ENCODE data around the gene DNAH12. TPM values are rescaled to one million over a fixed set of nuclear protein-coding genes. Genes with fewer than 3 reads are reported as not detected.

The DNAH12 gene
- total and polyA plus RNA-seq, 2 of the 4 experiments (the other 2 are of a cell fraction): under 0.01 to 0.02 TPM

DNA sequence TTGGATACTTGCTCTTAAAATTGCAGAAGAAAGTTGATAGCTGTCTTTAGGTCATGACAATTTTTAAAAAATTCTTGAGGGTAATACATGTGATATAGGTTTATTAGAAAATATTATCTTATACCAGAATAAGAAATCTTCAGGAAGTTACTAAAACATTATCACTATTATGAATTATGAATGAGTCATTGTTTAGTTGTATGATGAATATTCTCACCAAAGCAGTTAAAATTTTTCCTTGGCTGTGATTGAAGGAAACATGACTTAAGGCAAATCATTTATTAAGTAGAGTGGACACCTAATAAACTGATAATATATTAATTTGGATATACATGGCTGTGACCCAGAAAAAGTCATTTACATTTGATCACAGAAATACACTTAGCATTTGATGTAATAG is 286.5 kb downstream of the DNAH12 start:
- Histone ChIP-seq H2AK9ac (replicated peaks; ENCODE audit: low read depth, low read length, poor library complexity) (no peak overlapping the region), H3K9me1 (ENCODE audit: insufficient read depth, low read length) (no peaks in the 10 kb centered on the region), H3K36me3 (ENCODE audit: control insufficient read depth, insufficient read depth, low read length) (peaks cover 25% of the 10 kb centered on the region), H3K9me3 (ENCODE audit: control insufficient read depth, insufficient read depth, low read length) (no peaks in the 10 kb centered on the region), H3K27ac (ENCODE audit: insufficient read depth, low read length) (no peak overlapping the region), H3K18ac (ENCODE audit: low read depth, low read length) (no peak overlapping the region), H4K8ac (ENCODE audit: low read depth in 2 of 2, low read length in 2 of 2) (no peak overlapping the region), H4K91ac (ENCODE audit: insufficient read depth, low read depth, low read length) (no peak overlapping the region), H3K4ac (ENCODE audit: low read depth, low read length) (no peak overlapping the region), H3K79me1 (ENCODE audit: low read depth in 1 of 2, low read length in 2 of 2) (no peaks in the 10 kb centered on the region), H2BK5ac (ENCODE audit: low read depth, low read length, poor library complexity, severe bottlenecking) (no peak overlapping the region), H3K23ac (ENCODE audit: low read depth, low read length) (no peak overlapping the region), H3K4me3 (ENCODE audit: insufficient read depth, low read depth, low read length) (no peak overlapping the region), H3K4me1 (ENCODE audit: control insufficient read depth, insufficient read depth, low read length) (no peaks in the 10 kb centered on the region), H4K20me1 (ENCODE audit: insufficient read depth, low read length) (no peaks in the 10 kb centered on the region), H4K5ac (ENCODE audit: low read depth, low read length) (no peak overlapping the region), H2BK20ac (ENCODE audit: low read depth, low read length) (no peak overlapping the region), H3K9ac (ENCODE audit: low read depth, low read length) (no peak overlapping the region), H2BK15ac (ENCODE audit: low read depth, low read length) (no peak overlapping the region), H3K27me3 (ENCODE audit: control insufficient read depth, insufficient read depth, low read length) (no peaks in the 10 kb centered on the region), H3K4me2 (ENCODE audit: low read depth, low read length) (no peak overlapping the region), H3K56ac (ENCODE audit: extremely low read depth, insufficient read depth, low read length) (no peak overlapping the region), H2AFZ (replicated peaks; ENCODE audit: low read length, poor library complexity) (no peak overlapping the region), H2BK120ac (ENCODE audit: low read depth, low read length) (no peak overlapping the region), H2AK5ac (ENCODE audit: low read depth, low read length) (no peak overlapping the region), H3K14ac (replicated peaks; ENCODE audit: low read depth, low read length) (no peak overlapping the region)
- no TSS peak for BruUV-seq (replicated peaks)
- in situ Hi-C loops (cut with MboI; ENCODE audit: low sequenced_read_pairs) (no loop called here), intact Hi-C loops (cut with micrococcal nuclease) (no loop called here), dilution Hi-C loops (cut with HindIII; ENCODE audit: low sequenced_read_pairs, unreplicated experiment) (no loop called here)
- DNase-seq: no peak
- no peak for ATAC-seq (ENCODE audit: low read depth)
- TF ChIP-seq RFX5 (IDR thresholded peaks at IDR 0.05; ENCODE audit: low read depth, low read length) (no peak), BHLHE40 (IDR thresholded peaks at IDR 0.05; ENCODE audit: low read depth, low read length) (no peak), NFE2L2 (IDR thresholded peaks at IDR 0.05; ENCODE audit: low read depth, low read length) (no peak), MXI1 (IDR thresholded peaks at IDR 0.05; ENCODE audit: borderline replicate concordance, low read depth, low read length) (no peak), POLR2A (IDR thresholded peaks at IDR 0.05; ENCODE audit: low read depth, low read length) (no peak), FOS (IDR thresholded peaks at IDR 0.05; ENCODE audit: low read depth, low read length) (no peak), CHD1 (IDR thresholded peaks at IDR 0.05; ENCODE audit: low read depth, low read length) (no peak), SMC3 (IDR thresholded peaks at IDR 0.05; ENCODE audit: low read depth, low read length) (no peak), CEBPB (IDR thresholded peaks at IDR 0.05; ENCODE audit: low read depth, low read length) (no peak), RCOR1 (IDR thresholded peaks at IDR 0.05; ENCODE audit: insufficient replicate concordance, low read length) (no peak), MAZ (IDR thresholded peaks at IDR 0.05; ENCODE audit: borderline replicate concordance, low read depth, low read length) (no peak), MAFK (IDR thresholded peaks at IDR 0.05; ENCODE audit: low read depth, low read length) (no peak)
- TF ChIP-seq, protein P1, sequence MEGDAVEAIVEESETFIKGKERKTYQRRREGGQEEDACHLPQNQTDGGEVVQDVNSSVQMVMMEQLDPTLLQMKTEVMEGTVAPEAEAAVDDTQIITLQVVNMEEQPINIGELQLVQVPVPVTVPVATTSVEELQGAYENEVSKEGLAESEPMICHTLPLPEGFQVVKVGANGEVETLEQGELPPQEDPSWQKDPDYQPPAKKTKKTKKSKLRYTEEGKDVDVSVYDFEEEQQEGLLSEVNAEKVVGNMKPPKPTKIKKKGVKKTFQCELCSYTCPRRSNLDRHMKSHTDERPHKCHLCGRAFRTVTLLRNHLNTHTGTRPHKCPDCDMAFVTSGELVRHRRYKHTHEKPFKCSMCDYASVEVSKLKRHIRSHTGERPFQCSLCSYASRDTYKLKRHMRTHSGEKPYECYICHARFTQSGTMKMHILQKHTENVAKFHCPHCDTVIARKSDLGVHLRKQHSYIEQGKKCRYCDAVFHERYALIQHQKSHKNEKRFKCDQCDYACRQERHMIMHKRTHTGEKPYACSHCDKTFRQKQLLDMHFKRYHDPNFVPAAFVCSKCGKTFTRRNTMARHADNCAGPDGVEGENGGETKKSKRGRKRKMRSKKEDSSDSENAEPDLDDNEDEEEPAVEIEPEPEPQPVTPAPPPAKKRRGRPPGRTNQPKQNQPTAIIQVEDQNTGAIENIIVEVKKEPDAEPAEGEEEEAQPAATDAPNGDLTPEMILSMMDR (conservative IDR thresholded peaks at IDR 0.05; ENCODE audit: low read depth, low read length): no peak
- TF ChIP-seq, protein P2, sequence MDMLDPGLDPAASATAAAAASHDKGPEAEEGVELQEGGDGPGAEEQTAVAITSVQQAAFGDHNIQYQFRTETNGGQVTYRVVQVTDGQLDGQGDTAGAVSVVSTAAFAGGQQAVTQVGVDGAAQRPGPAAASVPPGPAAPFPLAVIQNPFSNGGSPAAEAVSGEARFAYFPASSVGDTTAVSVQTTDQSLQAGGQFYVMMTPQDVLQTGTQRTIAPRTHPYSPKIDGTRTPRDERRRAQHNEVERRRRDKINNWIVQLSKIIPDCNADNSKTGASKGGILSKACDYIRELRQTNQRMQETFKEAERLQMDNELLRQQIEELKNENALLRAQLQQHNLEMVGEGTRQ (IDR thresholded peaks at IDR 0.05; ENCODE audit: low read depth, low read length): no peak
- TF ChIP-seq, protein P3, sequence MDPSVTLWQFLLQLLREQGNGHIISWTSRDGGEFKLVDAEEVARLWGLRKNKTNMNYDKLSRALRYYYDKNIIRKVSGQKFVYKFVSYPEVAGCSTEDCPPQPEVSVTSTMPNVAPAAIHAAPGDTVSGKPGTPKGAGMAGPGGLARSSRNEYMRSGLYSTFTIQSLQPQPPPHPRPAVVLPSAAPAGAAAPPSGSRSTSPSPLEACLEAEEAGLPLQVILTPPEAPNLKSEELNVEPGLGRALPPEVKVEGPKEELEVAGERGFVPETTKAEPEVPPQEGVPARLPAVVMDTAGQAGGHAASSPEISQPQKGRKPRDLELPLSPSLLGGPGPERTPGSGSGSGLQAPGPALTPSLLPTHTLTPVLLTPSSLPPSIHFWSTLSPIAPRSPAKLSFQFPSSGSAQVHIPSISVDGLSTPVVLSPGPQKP (IDR thresholded peaks at IDR 0.05; ENCODE audit: borderline replicate concordance, low read depth, low read length): no peak
- ChIA-PET POLR2A (ENCODE audit: unreplicated experiment) (no interaction called here), CTCF (no interaction called here)

All from IMR-90 (cell line).